ENCODE data around the gene KCNJ5. TPM values are rescaled to one million over a fixed set of nuclear protein-coding genes. Genes with fewer than 3 reads are reported as not detected.

KCNJ5 gene
- polyA plus RNA-seq, 1 experiment = not detected

DNA sequence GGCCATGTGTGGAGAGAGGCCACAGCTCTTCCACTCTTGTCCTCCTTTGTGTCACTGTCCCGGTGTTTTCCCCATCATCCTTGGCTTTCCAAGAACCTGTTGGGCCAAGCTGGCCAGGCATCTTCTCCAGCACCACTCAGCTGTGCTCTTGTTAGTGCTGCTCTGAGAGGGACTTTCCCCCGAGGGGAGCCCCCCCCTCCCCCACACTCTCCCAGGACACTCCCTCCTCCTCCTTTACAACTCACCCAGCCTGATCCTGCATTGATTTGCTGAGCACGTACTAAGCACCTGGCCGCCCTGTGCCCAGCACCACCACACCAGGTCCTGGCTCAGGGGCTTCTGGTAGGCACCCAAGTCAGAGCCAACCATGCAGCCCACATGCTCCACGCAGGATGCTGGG, 38.3 kb downstream of the KCNJ5 start:
- Histone ChIP-seq H3K4me3 (ENCODE audit: low read depth, low read length) (no peak overlapping the region), H3K27me3 (ENCODE audit: control insufficient read depth, insufficient read depth, low read length) (peaks cover 10% of the 10 kb centered on the region), H3K36me3 (ENCODE audit: control insufficient read depth, insufficient read depth, low read length) (no peaks in the 10 kb centered on the region)
- DNase-seq (ENCODE audit: low read depth) = no peak
- POLR2A ChIA-PET = no interaction called here
- TF ChIP-seq, protein P1, sequence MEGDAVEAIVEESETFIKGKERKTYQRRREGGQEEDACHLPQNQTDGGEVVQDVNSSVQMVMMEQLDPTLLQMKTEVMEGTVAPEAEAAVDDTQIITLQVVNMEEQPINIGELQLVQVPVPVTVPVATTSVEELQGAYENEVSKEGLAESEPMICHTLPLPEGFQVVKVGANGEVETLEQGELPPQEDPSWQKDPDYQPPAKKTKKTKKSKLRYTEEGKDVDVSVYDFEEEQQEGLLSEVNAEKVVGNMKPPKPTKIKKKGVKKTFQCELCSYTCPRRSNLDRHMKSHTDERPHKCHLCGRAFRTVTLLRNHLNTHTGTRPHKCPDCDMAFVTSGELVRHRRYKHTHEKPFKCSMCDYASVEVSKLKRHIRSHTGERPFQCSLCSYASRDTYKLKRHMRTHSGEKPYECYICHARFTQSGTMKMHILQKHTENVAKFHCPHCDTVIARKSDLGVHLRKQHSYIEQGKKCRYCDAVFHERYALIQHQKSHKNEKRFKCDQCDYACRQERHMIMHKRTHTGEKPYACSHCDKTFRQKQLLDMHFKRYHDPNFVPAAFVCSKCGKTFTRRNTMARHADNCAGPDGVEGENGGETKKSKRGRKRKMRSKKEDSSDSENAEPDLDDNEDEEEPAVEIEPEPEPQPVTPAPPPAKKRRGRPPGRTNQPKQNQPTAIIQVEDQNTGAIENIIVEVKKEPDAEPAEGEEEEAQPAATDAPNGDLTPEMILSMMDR (IDR thresholded peaks at IDR 0.05; ENCODE audit: insufficient read depth, low read depth, low read length) = no peak
- CTCF ChIA-PET = interaction anchor here (1.0 to 1.5 kb wide), 4 partner anchors 8 to 772 kb away, joined by 3 to 4 read pairs (median 3); no protein-coding TSS in a partner anchor

DNA sequence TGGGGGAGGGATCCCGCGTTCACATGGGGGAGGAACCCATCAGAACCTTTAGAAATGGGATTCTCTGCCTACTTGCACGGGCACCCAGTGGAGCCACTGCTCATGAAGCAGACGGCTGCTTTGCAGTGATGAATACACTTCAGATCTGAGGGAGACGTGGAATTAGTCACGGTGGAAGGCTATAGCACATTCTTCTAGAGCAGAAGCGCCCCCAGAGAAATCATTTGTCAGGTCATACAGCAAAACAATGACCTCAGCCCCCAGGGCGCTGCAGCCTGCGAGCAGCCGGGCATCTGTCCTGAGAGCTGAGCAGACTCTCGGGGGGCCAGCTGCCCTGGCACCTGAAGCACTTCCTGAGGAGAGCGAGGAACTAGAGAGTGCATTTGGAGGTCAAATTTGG, 38.8 kb downstream of the KCNJ5 start:
- ChIA-PET CTCF (interaction anchor here (1.0 to 1.1 kb wide), 2 partner anchors 7 to 772 kb away, joined by 3 read pairs; no protein-coding TSS in a partner anchor), POLR2A (no interaction called here)
- no peak overlapping the region for H3K4me3 ChIP-seq (ENCODE audit: low read depth, low read length)
- no peaks in the 10 kb centered on the region for H3K36me3 ChIP-seq (ENCODE audit: control insufficient read depth, insufficient read depth, low read length)
- TF ChIP-seq, protein P1 (IDR thresholded peaks at IDR 0.05; ENCODE audit: insufficient read depth, low read depth, low read length) = no peak
- DNase-seq (ENCODE audit: low read depth) = no peak
- peaks cover 9% of the 10 kb centered on the region for H3K27me3 ChIP-seq (ENCODE audit: control insufficient read depth, insufficient read depth, low read length)

DNA sequence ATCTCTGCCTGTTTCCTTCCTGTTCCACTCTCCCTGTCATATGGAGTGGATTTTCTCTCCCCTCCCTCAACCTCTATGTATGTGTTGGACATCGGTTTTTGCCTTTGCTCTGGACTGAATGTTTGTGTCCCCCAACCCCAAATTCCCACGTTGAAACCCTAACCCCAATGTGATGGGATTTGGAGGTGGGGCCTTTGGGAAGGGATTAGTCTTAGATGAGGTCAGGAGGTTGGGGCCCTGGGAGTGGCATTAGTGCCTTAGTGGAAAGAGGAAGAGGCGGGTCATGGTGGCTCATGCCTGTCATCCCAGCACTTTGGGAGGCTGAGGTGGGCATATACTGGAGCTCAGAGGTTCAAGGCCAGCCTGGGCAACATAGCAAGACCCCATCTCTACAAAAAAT, 39.9 kb downstream of the KCNJ5 start:
- ChIA-PET POLR2A (no interaction called here), CTCF (interaction anchor here (1.1 kb wide), 1 partner anchor 101 kb away, joined by 3 read pairs; no protein-coding TSS in a partner anchor)
- TF ChIP-seq, protein P1 (IDR thresholded peaks at IDR 0.05; ENCODE audit: insufficient read depth, low read depth, low read length) = no peak
- Histone ChIP-seq H3K4me3 (ENCODE audit: low read depth, low read length) (no peak overlapping the region), H3K36me3 (ENCODE audit: control insufficient read depth, insufficient read depth, low read length) (no peaks in the 10 kb centered on the region), H3K27me3 (ENCODE audit: control insufficient read depth, insufficient read depth, low read length) (peaks cover 5% of the 10 kb centered on the region)
- DNase-seq (ENCODE audit: low read depth) = no peak

DNA sequence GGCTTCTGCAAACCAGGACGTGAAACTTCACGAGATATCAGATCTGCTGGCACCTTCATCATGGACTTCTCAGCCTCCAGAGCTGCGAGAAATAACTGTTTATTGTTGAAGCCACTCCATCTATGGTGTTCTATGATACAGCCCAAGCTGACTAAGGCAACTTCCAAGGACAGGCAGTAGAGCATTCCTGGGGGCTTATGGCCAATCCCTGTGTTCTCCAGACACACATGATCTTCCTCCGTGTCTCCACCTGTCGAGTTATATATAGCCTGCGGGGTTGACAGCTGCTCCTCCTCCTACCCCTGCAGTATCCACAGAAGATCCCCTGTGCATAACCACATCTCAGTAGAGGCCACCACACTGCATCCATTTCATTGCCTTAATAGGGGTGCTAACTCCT, 40.5 kb downstream of the KCNJ5 start:
- TF ChIP-seq, protein P1 (IDR thresholded peaks at IDR 0.05; ENCODE audit: insufficient read depth, low read depth, low read length) = no peak
- H3K36me3 ChIP-seq (ENCODE audit: control insufficient read depth, insufficient read depth, low read length) = no peaks in the 10 kb centered on the region
- H3K4me3 ChIP-seq (ENCODE audit: low read depth, low read length) = no peak overlapping the region
- no peak for DNase-seq (ENCODE audit: low read depth)
- POLR2A ChIA-PET = no interaction called here
- CTCF ChIA-PET = interaction anchor here (1.1 kb wide), 1 partner anchor 101 kb away, joined by 3 read pairs; no protein-coding TSS in a partner anchor
- H3K27me3 ChIP-seq (ENCODE audit: control insufficient read depth, insufficient read depth, low read length) = peaks cover 4% of the 10 kb centered on the region

DNA sequence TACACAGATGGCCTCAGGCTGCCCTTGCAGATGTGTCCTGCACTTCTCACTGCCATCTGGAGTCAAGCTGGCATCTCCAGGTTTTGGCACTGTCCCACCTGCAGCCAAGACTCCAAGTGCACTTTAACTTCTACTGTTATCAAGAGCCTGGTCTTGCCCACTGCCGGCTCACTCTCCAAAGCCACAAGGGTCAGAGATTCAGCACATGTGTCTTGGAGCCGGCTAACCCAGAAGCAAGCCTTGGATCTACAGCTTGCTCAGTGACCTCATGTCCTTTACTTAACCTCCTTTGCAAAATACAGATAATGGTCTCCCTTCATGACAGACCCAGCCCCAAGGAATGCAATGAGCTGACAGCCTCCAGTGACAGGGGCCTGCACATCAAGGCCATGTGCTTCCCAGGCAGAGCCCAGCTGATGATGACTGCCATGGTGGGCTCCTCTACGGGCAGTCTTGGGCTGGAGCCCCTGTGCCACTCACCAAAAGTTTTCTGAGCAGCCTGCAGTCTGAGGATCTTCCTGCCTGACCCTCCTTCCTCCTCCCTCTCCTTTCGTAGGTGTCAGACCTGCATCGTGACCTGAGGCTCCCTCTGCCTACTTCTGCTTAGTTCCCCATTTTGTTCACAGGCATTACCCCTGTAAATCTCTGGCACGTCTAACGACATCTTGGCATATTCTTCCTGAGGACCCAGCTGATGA, 42.5 kb downstream of the KCNJ5 start:
- TF ChIP-seq, protein P1 (IDR thresholded peaks at IDR 0.05; ENCODE audit: insufficient read depth, low read depth, low read length) = no peak
- DNase-seq (ENCODE audit: low read depth) = no peak
- H3K27me3 ChIP-seq (ENCODE audit: control insufficient read depth, insufficient read depth, low read length) = peaks cover 6% of the 10 kb centered on the region; the same call in 1 of the 2 replicates
- POLR2A ChIA-PET = no interaction called here
- no peaks in the 10 kb centered on the region for H3K36me3 ChIP-seq (ENCODE audit: control insufficient read depth, insufficient read depth, low read length)
- CTCF ChIA-PET = interaction anchor here (0.8 to 1.6 kb wide), 5 partner anchors 9 to 578 kb away, joined by 3 to 5 read pairs (median 3); no protein-coding TSS in a partner anchor
- no peak overlapping the region for H3K4me3 ChIP-seq (ENCODE audit: low read depth, low read length)

Measured in BJ (cell line).